H9 (cell line): Measurements from ENCODE around the gene ZNHIT2. TPM values are rescaled to one million over a fixed set of nuclear protein-coding genes. Genes with fewer than 3 reads are reported as not detected.

ENCODE experiments used
- DNase-seq: peaks from one replicate; pipeline ENCODE4 v3.0.0-alpha.2; 2017
- H2AFZ ChIP-seq: one replicate; pipeline ENCODE4 v1.6.1; 2013; ENCODE audit warnings: mild to moderate bottlenecking, low read length, control low read depth, moderate library complexity
- H2AK5ac ChIP-seq: 2 replicates; pipeline ENCODE4 v1.6.1; 2013; ENCODE audit warnings: low read length, control low read depth, mixed read lengths; ENCODE audit not compliant: insufficient read length
- H2BK120ac ChIP-seq: one replicate; pipeline ENCODE4 v1.6.1; 2013; ENCODE audit warnings: low read depth, mild to moderate bottlenecking, low read length, control low read depth, inconsistent platforms; ENCODE audit not compliant: poor library complexity, severe bottlenecking
- H2BK12ac ChIP-seq: 2 replicates; pipeline ENCODE4 v1.6.1; 2013; ENCODE audit warnings: low read length, control low read depth, mixed read lengths, low read depth; ENCODE audit not compliant: insufficient read length
- H2BK15ac ChIP-seq: 2 replicates; pipeline ENCODE4 v1.6.1; 2013; ENCODE audit warnings: low read depth, low read length, control low read depth
- H2BK20ac ChIP-seq: one replicate; pipeline ENCODE4 v1.6.1; 2013; ENCODE audit warnings: low read depth, mild to moderate bottlenecking, low read length, control low read depth, inconsistent platforms; ENCODE audit not compliant: poor library complexity, severe bottlenecking
- H2BK5ac ChIP-seq: 2 replicates; pipeline ENCODE4 v1.6.1; 2013; ENCODE audit warnings: low read length, control low read depth, mixed read lengths; ENCODE audit not compliant: insufficient read length
- H3K14ac ChIP-seq: 2 replicates; pipeline ENCODE4 v1.6.1; 2013; ENCODE audit warnings: low read length, control low read depth; ENCODE audit not compliant: insufficient read depth
- H3K18ac ChIP-seq: 2 replicates; pipeline ENCODE4 v1.6.1; 2013; ENCODE audit warnings: low read depth, mild to moderate bottlenecking, mixed read lengths, low read length, control low read depth; ENCODE audit not compliant: insufficient read length
- H3K23ac ChIP-seq: 2 replicates; pipeline ENCODE4 v1.6.1; 2013; ENCODE audit warnings: low read length, control low read depth, mixed read lengths, low read depth; ENCODE audit not compliant: insufficient read length
- H3K23me2 ChIP-seq: 2 replicates; pipeline ENCODE4 v1.6.1; 2013; ENCODE audit warnings: low read depth, mild to moderate bottlenecking, mixed read lengths, low read length, control low read depth; ENCODE audit not compliant: insufficient read length, poor library complexity, severe bottlenecking
- H3K27ac ChIP-seq: 2 replicates; pipeline ENCODE4 v1.5.1; 2013; ENCODE audit warnings: low read length, control low read depth, mixed read lengths, low read depth; ENCODE audit not compliant: insufficient read length
- H3K27me3 ChIP-seq: 2 replicates; pipeline ENCODE4 v1.6.1; 2013; ENCODE audit warnings: low read length, control low read depth, inconsistent platforms; ENCODE audit not compliant: insufficient read depth
- H3K4ac ChIP-seq: 2 replicates; pipeline ENCODE4 v1.6.1; 2013; ENCODE audit warnings: low read depth, mild to moderate bottlenecking, control low read depth, inconsistent platforms, low read length, moderate library complexity
- H3K4me1 ChIP-seq: 2 replicates; pipeline ENCODE4 v1.6.1; 2013; ENCODE audit warnings: low read length, control low read depth, inconsistent platforms; ENCODE audit not compliant: insufficient read depth
- H3K4me2 ChIP-seq: 2 replicates; pipeline ENCODE4 v1.6.1; 2013; ENCODE audit warnings: low read length, control low read depth, mixed read lengths; ENCODE audit not compliant: insufficient read length, insufficient read depth
- H3K56ac ChIP-seq: 2 replicates; pipeline ENCODE4 v1.6.1; 2013; ENCODE audit warnings: low read depth, mild to moderate bottlenecking, mixed read lengths, low read length, control low read depth; ENCODE audit not compliant: insufficient read length
- H3K79me1 ChIP-seq: 2 replicates; pipeline ENCODE4 v1.6.1; 2013; ENCODE audit warnings: low read depth, mild to moderate bottlenecking, moderate library complexity, low read length, control low read depth, inconsistent platforms; ENCODE audit not compliant: insufficient read depth, poor library complexity, severe bottlenecking
- H3K79me2 ChIP-seq: 2 replicates; pipeline ENCODE4 v1.6.1; 2013; ENCODE audit warnings: low read length, control low read depth, inconsistent platforms; ENCODE audit not compliant: insufficient read depth
- H3K9ac ChIP-seq: 2 replicates; pipeline ENCODE4 v1.6.1; 2013; ENCODE audit warnings: low read length, control low read depth, mixed read lengths; ENCODE audit not compliant: insufficient read length; ENCODE audit errors: extremely low read depth
- H3K9me3 ChIP-seq: one replicate; pipeline ENCODE4 v1.6.1; 2013; ENCODE audit warnings: low read depth, low read length, inconsistent platforms; ENCODE audit not compliant: control insufficient read depth
- H3T11ph ChIP-seq: one replicate; pipeline ENCODE4 v1.6.1; 2013; ENCODE audit warnings: mild to moderate bottlenecking, low read length, control low read depth, inconsistent platforms
- H4K20me1 ChIP-seq: one replicate; pipeline ENCODE4 v1.6.1; 2013; ENCODE audit not compliant: control insufficient read depth, insufficient read length, insufficient read depth
- H4K5ac ChIP-seq: 2 replicates; pipeline ENCODE4 v1.6.1; 2013; ENCODE audit warnings: low read depth, mild to moderate bottlenecking, mixed read lengths, low read length, control low read depth; ENCODE audit not compliant: insufficient read length
- H4K8ac ChIP-seq: replicated peaks from 2 replicates; pipeline ENCODE4 v1.6.1; 2013; ENCODE audit warnings: low read length, control low read depth, mixed read lengths, low read depth; ENCODE audit not compliant: insufficient read length
- H4K91ac ChIP-seq: 2 replicates; pipeline ENCODE4 v1.6.1; 2013; ENCODE audit warnings: low read depth, mild to moderate bottlenecking, moderate library complexity, mixed read lengths, low read length, control low read depth; ENCODE audit not compliant: insufficient read length
- H3K27ac Mint-ChIP-seq, 3 experiments: 2 replicates in 2 of 3; 3 replicates in 1 of 3; pipeline ENCODE4 v1.8.0; 2020 to 2021; ENCODE audit warnings: mixed read lengths in 3 of 3, mild to moderate bottlenecking in 1 of 3, moderate library complexity in 1 of 3
- H3K27me3 Mint-ChIP-seq: 2 replicates; pipeline ENCODE4 v1.8.0; 2021; ENCODE audit warnings: low read depth, mild to moderate bottlenecking, moderate library complexity, mixed read lengths
- H3K36me3 Mint-ChIP-seq, 3 experiments: 2 replicates in 2 of 3; 3 replicates in 1 of 3; pipeline ENCODE4 v1.8.0; 2020 to 2021; ENCODE audit warnings: low read depth in 3 of 3, mixed read lengths in 3 of 3; ENCODE audit not compliant: insufficient read depth in 1 of 3
- H3K4me1 Mint-ChIP-seq, 2 experiments: 2 replicates each; pipeline ENCODE4 v1.8.0; 2020; ENCODE audit warnings: mixed read lengths in 2 of 2
- H3K4me3 Mint-ChIP-seq, 2 experiments: 2 replicates in 1 of 2; 3 replicates in 1 of 2; pipeline ENCODE4 v1.8.0; 2020 to 2021; ENCODE audit warnings: mild to moderate bottlenecking in 2 of 2, mixed read lengths in 2 of 2, moderate library complexity in 1 of 2
- H3K9me3 Mint-ChIP-seq, 2 experiments: 2 replicates in 1 of 2; 3 replicates in 1 of 2; pipeline ENCODE4 v1.8.0; 2020; ENCODE audit warnings: mild to moderate bottlenecking in 2 of 2, mixed read lengths in 2 of 2, moderate library complexity in 1 of 2
- WGBS: extraction: QIAGEN DNeasy Blood & Tissue Kit; methylation state at CpG from one replicate; pipeline ENCODE4 v1.1.7; 2013; ENCODE audit warnings: missing lambda C conversion rate, low lambda C conversion rate, mixed read lengths; ENCODE audit not compliant: insufficient read length; ENCODE audit errors: extremely low coverage; 5-methylcytosine and 5-hydroxymethylcytosine counted together
- total RNA-seq: library from RNA; stranded (reverse); gene quantifications from 2 replicates; pipeline ENCODE4 v1.2.1, GENCODE V29; 2021
- TF ChIP-seq, protein P1 (sequence below): fragments of 200-600 bp; sonication (generic); conservative IDR thresholded peaks from 3 replicates; pipeline ENCODE4 v1.8.0; 2021; ENCODE audit warnings: antibody characterized with exemption, mild to moderate bottlenecking

ZNHIT2 gene
- total RNA-seq, 1 experiment from 2014 or later = 18.3 TPM

DNA sequence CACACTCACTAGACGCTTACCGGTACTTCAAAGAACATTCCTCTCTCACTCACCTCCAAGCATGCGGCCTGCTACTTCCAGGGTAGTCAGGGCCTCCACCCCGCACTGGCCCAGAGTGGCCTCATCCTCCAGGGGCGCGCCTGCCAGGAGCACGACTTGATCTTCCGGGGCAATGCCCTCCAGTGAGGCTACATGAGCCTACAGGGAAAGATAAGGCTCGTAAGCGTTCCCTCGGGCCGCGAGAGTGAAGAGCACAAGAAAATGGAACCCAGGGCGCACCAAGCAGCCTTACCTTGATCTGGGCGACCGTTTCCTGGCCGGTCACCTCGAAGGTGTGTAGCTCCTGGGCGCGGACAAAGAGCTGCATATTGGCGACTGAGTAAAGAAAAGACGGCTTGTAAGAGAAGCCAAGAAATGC lies 4.0 kb upstream of the ZNHIT2 start:
- Mint-ChIP-seq H3K27ac (peak overlapping the region; percentile 99 to 100 (median 100)), H3K9me3 (no peaks in the 10 kb centered on the region), H3K4me1 (peaks cover 6 to 20% of the 10 kb centered on the region in 2 experiments), H3K36me3 (peaks cover 35 to 71% (median 62%) of the 10 kb centered on the region in 3 experiments), H3K4me3 (peak overlapping the region; percentile 100), H3K27me3 (peaks cover 1% of the 10 kb centered on the region; the same call in 1 of the 2 replicates)
- no peak overlapping the region for H2BK15ac ChIP-seq
- H4K91ac ChIP-seq = no peak overlapping the region
- H3K9me3 ChIP-seq = no peaks in the 10 kb centered on the region
- H2AK5ac ChIP-seq = no peak overlapping the region
- no peak overlapping the region for H3T11ph ChIP-seq
- H3K9ac ChIP-seq = peak overlapping the region; percentile 88
- peak overlapping the region; percentile 63 for H3K18ac ChIP-seq
- H2BK12ac ChIP-seq = no peak overlapping the region
- H3K4me2 ChIP-seq = peak overlapping the region; percentile 81
- peaks cover 12% of the 10 kb centered on the region for H3K23me2 ChIP-seq
- H3K4me1 ChIP-seq = no peaks in the 10 kb centered on the region
- no peak overlapping the region for H3K23ac ChIP-seq
- no peaks in the 10 kb centered on the region for H4K20me1 ChIP-seq
- no peak for DNase-seq
- H3K14ac ChIP-seq = peak overlapping the region; percentile 94
- no peak overlapping the region for H3K27ac ChIP-seq
- H3K56ac ChIP-seq = peak overlapping the region; percentile 23
- peaks cover 9% of the 10 kb centered on the region; the same call in 1 of the 2 replicates for H3K79me2 ChIP-seq
- H2BK120ac ChIP-seq = no peak overlapping the region
- H2BK20ac ChIP-seq = no peak overlapping the region
- no peak overlapping the region; the same call in 1 of the 2 replicates for H3K4ac ChIP-seq
- H4K8ac ChIP-seq = no peak overlapping the region
- H2AFZ ChIP-seq = no peak overlapping the region
- no peaks in the 10 kb centered on the region for H3K27me3 ChIP-seq
- H4K5ac ChIP-seq = peak overlapping the region; percentile 54
- no CpG with 5 or more reads among the region's 22 CpGs for WGBS
- TF ChIP-seq, protein P1, sequence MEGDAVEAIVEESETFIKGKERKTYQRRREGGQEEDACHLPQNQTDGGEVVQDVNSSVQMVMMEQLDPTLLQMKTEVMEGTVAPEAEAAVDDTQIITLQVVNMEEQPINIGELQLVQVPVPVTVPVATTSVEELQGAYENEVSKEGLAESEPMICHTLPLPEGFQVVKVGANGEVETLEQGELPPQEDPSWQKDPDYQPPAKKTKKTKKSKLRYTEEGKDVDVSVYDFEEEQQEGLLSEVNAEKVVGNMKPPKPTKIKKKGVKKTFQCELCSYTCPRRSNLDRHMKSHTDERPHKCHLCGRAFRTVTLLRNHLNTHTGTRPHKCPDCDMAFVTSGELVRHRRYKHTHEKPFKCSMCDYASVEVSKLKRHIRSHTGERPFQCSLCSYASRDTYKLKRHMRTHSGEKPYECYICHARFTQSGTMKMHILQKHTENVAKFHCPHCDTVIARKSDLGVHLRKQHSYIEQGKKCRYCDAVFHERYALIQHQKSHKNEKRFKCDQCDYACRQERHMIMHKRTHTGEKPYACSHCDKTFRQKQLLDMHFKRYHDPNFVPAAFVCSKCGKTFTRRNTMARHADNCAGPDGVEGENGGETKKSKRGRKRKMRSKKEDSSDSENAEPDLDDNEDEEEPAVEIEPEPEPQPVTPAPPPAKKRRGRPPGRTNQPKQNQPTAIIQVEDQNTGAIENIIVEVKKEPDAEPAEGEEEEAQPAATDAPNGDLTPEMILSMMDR = no peak; the same call in 2 of the 3 replicates
- H2BK5ac ChIP-seq = no peak overlapping the region
- H3K79me1 ChIP-seq = peaks cover 5% of the 10 kb centered on the region
